GM21447 (cell line): ENCODE data around the gene SMCO2.

Experiments used
- ATAC-seq: cut with Tn5 transposase; IDR thresholded peaks from one replicate; pipeline ENCODE4 v1.9.1; 2021; ENCODE audit not compliant: unreplicated experiment

SMCO2 gene

DNA sequence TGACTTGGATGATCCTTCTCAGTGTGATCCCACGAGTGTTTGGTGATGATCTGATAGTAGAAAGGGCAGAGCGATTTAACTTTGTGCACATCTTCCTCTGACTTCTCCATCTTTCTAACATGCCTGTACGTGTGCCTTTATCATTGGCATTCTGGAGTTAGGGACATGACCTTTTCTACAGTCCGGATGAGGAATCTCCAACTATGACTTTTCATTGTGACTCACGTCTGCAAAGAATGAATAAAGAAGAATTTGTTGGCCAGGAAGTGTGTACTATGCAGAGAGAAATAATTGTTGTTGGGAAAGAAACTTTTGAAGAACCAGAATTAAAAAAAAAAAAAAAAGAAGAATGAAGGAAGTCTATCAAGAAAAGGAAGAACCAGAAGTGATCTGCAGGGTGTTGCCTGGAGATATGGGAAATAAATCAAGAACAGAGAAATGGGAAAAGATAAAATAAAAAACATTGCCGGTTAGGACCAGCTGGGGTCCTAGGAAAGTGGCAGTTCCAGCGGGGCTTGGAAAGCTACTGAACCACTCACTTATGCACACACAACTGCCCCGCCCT, 102.8 kb downstream of the SMCO2 start:
- ATAC-seq, result no peak

DNA sequence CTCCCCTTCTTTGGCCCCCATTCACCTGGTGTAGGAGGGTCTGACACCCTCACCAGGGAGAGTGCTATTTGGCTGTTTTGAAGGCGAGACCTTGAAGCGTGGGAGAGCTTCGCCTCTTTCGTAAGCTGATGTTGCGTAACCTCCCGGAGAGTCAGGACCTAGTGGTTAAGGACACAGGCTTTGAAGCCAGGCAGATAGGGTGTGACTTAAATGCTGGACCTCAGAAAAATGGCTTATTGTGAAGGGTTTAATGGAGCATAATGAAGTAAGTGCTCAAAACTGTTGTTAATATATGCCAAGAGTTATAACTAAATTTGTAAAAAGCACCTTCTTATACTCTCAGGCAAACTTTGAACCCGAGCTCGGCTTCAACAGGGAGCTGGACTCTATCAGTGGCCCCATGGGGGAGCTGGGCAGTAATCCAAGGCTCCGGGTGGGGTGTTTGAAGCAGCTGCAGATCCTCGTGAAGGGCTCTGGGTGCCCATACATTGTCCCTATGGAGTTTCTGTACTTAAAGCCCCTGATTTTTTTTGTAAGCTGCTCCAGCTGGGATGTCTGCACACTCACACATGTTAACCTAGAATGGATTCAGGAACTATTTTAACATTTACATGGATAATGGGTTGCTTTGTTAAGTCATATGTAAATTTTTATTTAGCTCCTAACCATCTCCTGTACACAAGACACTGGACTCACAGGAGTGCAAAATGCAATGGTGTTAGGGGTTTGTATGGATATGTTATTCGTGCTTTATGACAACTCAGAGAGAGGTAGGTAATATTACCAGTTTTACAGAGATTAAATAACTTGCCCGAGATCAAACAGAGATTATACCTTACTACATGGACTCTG, 103.5 kb downstream of the SMCO2 start:
- ATAC-seq, result no peak

DNA sequence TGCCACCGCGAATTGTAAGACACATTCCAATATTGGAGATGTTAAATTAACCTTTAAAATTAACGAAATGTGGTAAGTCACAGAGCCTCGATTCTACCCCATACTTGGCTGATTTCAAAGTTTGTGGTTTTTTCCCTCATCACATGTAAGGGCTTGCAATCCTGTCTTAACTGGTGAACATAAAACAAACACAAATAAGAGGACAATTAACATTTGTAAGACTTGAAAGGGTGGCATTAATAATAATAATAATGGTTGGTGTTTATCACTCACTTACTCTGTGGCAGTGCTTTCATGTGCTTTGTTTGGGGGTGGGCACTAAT, 104.1 kb downstream of the SMCO2 start:
- ATAC-seq, result no peak

DNA sequence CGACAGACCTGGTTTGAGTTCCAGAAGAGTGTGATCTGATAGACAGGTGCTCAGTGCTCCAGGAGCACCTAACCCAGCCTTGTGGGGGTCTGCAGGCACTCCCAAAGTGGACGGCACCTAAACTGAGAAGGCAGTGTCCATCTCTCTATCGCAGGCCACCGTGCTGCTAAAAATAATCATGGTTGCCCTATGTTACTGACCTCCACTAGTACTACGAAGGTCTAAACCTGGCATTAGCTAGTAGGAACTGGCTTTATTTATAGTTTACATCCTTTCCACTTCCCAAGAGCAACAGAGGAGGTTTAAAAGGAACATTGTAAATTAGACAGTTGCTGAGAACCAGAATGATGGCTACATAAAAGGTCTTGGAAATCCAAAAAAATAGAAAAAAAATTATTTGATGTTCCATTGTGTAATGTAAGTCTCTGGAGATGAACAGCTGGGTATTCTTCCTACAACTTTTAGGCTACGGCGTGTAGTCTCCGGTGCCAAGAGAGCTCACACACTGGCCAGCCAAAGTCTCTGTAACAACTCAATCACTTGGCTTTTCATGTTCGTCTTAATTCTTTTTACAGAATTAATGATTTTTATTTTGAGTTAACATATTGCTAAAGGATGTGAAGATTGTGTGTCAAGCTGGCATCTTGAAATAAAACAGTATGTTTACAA, 104.8 kb downstream of the SMCO2 start:
- no peak for ATAC-seq
